ENCODE data around the gene AXL.

DNA sequence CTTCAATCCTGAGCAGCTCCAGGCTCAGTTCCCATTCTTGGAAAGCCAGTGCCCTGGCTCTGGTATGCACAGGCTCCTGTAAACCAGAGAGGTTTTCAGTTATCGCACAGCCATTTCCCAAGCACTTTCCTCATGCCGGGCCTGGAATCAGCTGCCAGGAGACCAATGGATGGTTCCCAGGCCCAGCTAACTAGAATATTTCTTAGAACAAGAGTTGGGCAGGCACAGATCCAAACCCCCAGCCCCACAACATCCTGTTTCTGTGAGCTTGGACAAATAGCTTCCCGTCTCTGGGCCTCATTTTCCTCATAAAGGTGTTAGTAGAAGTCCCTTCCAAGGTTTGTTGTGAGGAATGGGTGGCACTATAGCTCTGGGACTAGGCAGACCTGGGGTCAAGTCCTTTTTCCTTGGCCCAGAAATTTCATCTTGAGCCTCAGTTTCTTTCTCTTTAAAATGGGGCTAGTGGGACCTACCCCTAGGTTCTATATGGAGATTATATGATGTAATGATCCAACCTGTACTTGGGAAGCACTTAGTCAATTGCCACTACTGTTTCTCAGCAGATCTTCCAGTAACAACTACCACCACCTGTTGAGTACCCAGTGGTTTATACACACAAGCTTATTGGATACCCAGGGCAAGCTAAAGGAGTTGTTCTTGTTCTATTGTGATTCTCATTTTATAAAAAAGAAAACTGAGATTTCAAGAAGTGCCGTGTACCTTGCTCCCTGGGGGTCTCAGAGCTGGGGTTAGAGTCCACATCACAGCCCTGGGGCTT is 85.9 kb downstream of the AXL start:
- TF ChIP-seq, protein P1, sequence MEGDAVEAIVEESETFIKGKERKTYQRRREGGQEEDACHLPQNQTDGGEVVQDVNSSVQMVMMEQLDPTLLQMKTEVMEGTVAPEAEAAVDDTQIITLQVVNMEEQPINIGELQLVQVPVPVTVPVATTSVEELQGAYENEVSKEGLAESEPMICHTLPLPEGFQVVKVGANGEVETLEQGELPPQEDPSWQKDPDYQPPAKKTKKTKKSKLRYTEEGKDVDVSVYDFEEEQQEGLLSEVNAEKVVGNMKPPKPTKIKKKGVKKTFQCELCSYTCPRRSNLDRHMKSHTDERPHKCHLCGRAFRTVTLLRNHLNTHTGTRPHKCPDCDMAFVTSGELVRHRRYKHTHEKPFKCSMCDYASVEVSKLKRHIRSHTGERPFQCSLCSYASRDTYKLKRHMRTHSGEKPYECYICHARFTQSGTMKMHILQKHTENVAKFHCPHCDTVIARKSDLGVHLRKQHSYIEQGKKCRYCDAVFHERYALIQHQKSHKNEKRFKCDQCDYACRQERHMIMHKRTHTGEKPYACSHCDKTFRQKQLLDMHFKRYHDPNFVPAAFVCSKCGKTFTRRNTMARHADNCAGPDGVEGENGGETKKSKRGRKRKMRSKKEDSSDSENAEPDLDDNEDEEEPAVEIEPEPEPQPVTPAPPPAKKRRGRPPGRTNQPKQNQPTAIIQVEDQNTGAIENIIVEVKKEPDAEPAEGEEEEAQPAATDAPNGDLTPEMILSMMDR (IDR thresholded peaks at IDR 0.05) = no peak
- TF ChIP-seq POLR2A (IDR thresholded peaks at IDR 0.05) = no peak
